ENCODE results near the gene GTPBP4. TPM values are rescaled to one million over a fixed set of nuclear protein-coding genes. Genes with fewer than 3 reads are reported as not detected.

The GTPBP4 gene
- total RNA-seq, 1 donor from 2014 or later = 33.8 TPM

DNA sequence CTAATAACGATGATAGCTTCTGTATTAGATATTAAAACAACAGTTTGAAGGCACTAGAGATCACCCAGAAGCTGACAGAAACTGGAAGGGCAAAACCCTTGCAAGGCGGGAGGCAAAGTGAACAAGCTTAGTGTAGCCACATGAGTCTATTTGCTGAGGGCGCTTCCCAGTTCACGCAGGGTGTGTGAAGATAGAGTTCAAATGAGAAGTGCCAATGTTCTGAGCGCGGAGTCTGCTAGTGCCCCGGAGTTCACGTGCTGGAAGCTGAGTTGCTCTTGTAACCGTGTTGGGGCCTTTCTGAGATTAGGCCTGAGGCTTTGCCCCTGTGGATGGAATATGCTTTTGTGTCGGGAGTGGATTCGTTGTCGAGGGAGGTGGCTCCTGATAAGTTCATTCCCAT, 16.6 kb upstream of the GTPBP4 start:
- no peak for TF ChIP-seq CTCF (IDR thresholded peaks at IDR 0.05; ENCODE audit: borderline replicate concordance)
- no peaks in the 10 kb centered on the region for H3K27me3 ChIP-seq (ENCODE audit: low read depth)
- no peak overlapping the region for H3K27ac ChIP-seq (replicated peaks)
- peaks cover 11% of the 10 kb centered on the region for H3K4me1 ChIP-seq
- H3K9me3 ChIP-seq (replicated peaks) = peaks cover 5% of the 10 kb centered on the region
- intact Hi-C loops (cut with micrococcal nuclease) = no loop called here
- H3K4me3 ChIP-seq = no peak overlapping the region
- DNase-seq = no peak
- no peaks in the 10 kb centered on the region for H3K36me3 ChIP-seq

- intact Hi-C loops (cut with micrococcal nuclease) = no loop called here
- Histone ChIP-seq H3K4me3 (no peak overlapping the region), H3K27ac (replicated peaks) (no peak overlapping the region), H3K4me1 (peaks cover 11% of the 10 kb centered on the region), H3K36me3 (peaks cover 4% of the 10 kb centered on the region), H3K9me3 (replicated peaks) (peaks cover 11% of the 10 kb centered on the region), H3K27me3 (ENCODE audit: low read depth) (no peaks in the 10 kb centered on the region)
- no peak for DNase-seq
- no peak for TF ChIP-seq CTCF (IDR thresholded peaks at IDR 0.05; ENCODE audit: borderline replicate concordance)
These were observed 15.5 kb upstream of the GTPBP4 start for GRCh38 chr10:972763-973162.

- H3K27me3 ChIP-seq (ENCODE audit: low read depth) = no peaks in the 10 kb centered on the region
- H3K36me3 ChIP-seq = peaks cover 4% of the 10 kb centered on the region
- H3K27ac ChIP-seq (replicated peaks) = no peak overlapping the region
- no peak overlapping the region for H3K4me3 ChIP-seq
- DNase-seq = no peak
- peaks cover 26% of the 10 kb centered on the region for H3K9me3 ChIP-seq (replicated peaks)
- TF ChIP-seq CTCF (IDR thresholded peaks at IDR 0.05; ENCODE audit: borderline replicate concordance) = no peak
- H3K4me1 ChIP-seq = peaks cover 11% of the 10 kb centered on the region
- intact Hi-C loops (cut with micrococcal nuclease) = no loop called here
These were observed 14.0 kb upstream of the GTPBP4 start for GRCh38 chr10:974038-974784.

DNA sequence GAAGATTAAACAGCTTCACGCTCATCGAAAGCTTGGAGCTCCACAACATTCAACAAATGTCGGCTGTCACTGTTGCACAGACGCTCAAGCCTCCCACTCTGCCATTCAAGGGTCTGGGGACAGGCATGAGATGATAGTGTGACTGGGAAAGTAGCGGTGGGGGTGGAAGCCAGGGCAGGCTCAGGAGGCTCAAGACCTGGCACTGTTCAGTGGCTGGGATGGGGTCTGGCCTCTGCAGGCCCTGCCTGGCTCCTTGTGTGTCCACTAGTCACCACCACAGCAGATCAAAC, 13.5 kb upstream of the GTPBP4 start:
- peaks cover 31% of the 10 kb centered on the region for H3K9me3 ChIP-seq (replicated peaks)
- no peak overlapping the region for H3K4me3 ChIP-seq
- no peak for DNase-seq
- H3K4me1 ChIP-seq = peaks cover 11% of the 10 kb centered on the region
- no peak for TF ChIP-seq CTCF (IDR thresholded peaks at IDR 0.05; ENCODE audit: borderline replicate concordance)
- H3K27ac ChIP-seq (replicated peaks) = no peak overlapping the region
- intact Hi-C loops (cut with micrococcal nuclease) = no loop called here
- H3K36me3 ChIP-seq = peaks cover 7% of the 10 kb centered on the region
- no peaks in the 10 kb centered on the region for H3K27me3 ChIP-seq (ENCODE audit: low read depth)

GRCh38 chr10:976316-976715, 11.9 kb upstream of the GTPBP4 start:
- DNase-seq = no peak
- no peak for TF ChIP-seq CTCF (IDR thresholded peaks at IDR 0.05; ENCODE audit: borderline replicate concordance)

More at GRCh38 chr10:976316-976715, 11.9 kb upstream of the GTPBP4 start:
- peaks cover 18% of the 10 kb centered on the region for H3K36me3 ChIP-seq
- H3K9me3 ChIP-seq (replicated peaks) = peaks cover 45% of the 10 kb centered on the region
- H3K27ac ChIP-seq (replicated peaks) = no peak overlapping the region
- no peak overlapping the region for H3K4me3 ChIP-seq
- no peaks in the 10 kb centered on the region for H3K4me1 ChIP-seq
- no peaks in the 10 kb centered on the region for H3K27me3 ChIP-seq (ENCODE audit: low read depth)
- intact Hi-C loops (cut with micrococcal nuclease) = no loop called here
